ENCODE results near the gene AHNAK2.
"Not testable (repeated sequence)": the region's sequence is repeated elsewhere in the genome, so short reads cannot be mapped to it uniquely, and the experiment has no call there.

Gene AHNAK2

DNA sequence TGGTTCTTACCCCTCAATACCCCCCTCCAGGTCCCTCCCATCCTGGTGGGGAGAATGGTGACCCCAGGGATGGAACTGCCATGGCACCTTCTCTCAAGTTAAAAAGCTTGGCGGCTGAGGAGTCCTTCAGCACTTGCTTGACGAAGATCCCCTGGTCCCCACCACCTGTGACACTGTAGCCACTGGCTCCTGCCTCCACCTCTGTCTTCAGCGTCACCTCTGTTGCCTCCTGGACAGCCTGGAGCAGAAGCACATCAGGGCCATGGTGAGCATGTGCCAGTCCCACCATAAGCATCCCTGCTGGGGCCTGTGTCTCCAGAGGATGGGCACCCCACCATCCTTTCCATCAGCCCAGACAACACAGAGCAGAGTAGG is 22.8 kb downstream of the AHNAK2 start:
- H3K27ac ChIP-seq: no peak overlapping the region
- H3K36me3 ChIP-seq: peaks cover 0 to 42% (median 23%) of the 10 kb centered on the region in 3 donors
- H3K27me3 ChIP-seq: no peaks in the 10 kb centered on the region
- TF ChIP-seq CTCF (IDR thresholded peaks at IDR 0.05): no peak
- H3K4me1 ChIP-seq: no peaks in the 10 kb centered on the region
- intact Hi-C loops (cut with DNase I; ENCODE audit: low total_unique reads): no loop called here
- DNase-seq: peak in 1 of 2 donors; percentile 53
- H3K4me3 ChIP-seq: no peak overlapping the region
- H3K9me3 ChIP-seq: no peaks in the 10 kb centered on the region

DNA sequence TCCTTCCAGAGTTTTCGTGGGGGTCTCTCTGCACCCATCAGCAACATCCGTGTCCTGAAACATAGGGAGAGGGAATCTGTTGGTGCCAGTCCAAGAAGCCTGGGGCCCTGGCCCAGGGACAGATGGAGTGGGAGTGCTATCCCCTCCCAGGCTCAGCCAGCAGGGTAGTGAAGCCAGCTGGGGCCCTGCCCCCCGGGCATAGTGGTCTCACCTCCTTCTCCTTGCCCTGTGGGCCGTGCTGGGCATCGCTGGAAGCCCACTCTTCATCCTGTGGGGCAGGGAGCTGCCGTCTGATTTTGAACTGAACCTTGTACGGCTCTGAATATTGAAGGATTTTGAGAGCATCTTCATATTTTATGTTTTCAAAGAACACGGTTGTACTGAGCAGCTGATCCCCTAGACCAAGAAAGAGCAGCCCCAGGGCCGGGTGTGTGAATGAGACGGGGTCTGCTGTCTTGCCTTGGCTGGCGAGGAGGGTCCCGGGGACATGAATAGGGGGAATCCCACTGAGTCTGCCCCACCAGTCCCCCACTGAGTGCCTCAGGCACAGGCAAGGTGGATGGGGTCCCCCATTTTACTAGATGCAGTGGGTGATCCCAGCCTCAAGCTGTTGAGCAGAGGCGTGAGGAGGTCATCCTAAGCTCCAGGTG is 23.3 kb downstream of the AHNAK2 start:
- no peaks in the 10 kb centered on the region for H3K4me1 ChIP-seq
- intact Hi-C loops (cut with DNase I; ENCODE audit: low total_unique reads): no loop called here
- H3K27ac ChIP-seq: no peak overlapping the region
- no peaks in the 10 kb centered on the region for H3K9me3 ChIP-seq
- peaks cover 0 to 42% (median 23%) of the 10 kb centered on the region in 3 donors for H3K36me3 ChIP-seq
- no peak for TF ChIP-seq CTCF (IDR thresholded peaks at IDR 0.05)
- DNase-seq: peak in 1 of 2 donors; percentile 48
- H3K4me3 ChIP-seq: no peak overlapping the region
- H3K27me3 ChIP-seq: no peaks in the 10 kb centered on the region

- no peaks in the 10 kb centered on the region for H3K27me3 ChIP-seq
- intact Hi-C loops (cut with DNase I; ENCODE audit: low total_unique reads): no loop called here
- peaks cover 0 to 42% (median 23%) of the 10 kb centered on the region in 3 donors for H3K36me3 ChIP-seq
- no peaks in the 10 kb centered on the region for H3K4me1 ChIP-seq
- H3K9me3 ChIP-seq: no peaks in the 10 kb centered on the region
- H3K4me3 ChIP-seq: no peak overlapping the region
- DNase-seq: peak in 1 of 2 donors; percentile 61
- H3K27ac ChIP-seq: no peak overlapping the region
- TF ChIP-seq CTCF (IDR thresholded peaks at IDR 0.05): no peak
Observed at GRCh38 chr14:104953896-104954656, 24.1 kb downstream of the AHNAK2 start.

GRCh38 chr14:104953097-104953496 is 25.1 kb downstream of the AHNAK2 start:
- Histone ChIP-seq H3K27me3 (no peaks in the 10 kb centered on the region), H3K9me3 (no peaks in the 10 kb centered on the region), H3K4me3 (no peak overlapping the region), H3K4me1 (no peaks in the 10 kb centered on the region), H3K36me3 (peaks cover 0 to 48% (median 23%) of the 10 kb centered on the region in 3 donors), H3K27ac (no peak overlapping the region)
- peak in 1 of 2 donors; percentile 51 for DNase-seq
- TF ChIP-seq CTCF (IDR thresholded peaks at IDR 0.05): no peak
- intact Hi-C loops (cut with DNase I; ENCODE audit: low total_unique reads): no loop called here

- H3K27me3 ChIP-seq; H3K4me3 ChIP-seq; intact Hi-C loops (cut with DNase I; ENCODE audit: low total_unique reads); H3K9me3 ChIP-seq; H3K27ac ChIP-seq; H3K4me1 ChIP-seq: not testable (repeated sequence)
- DNase-seq: peak in 1 of 2 donors; percentile 62
- peaks cover 0 to 42% (median 23%) of the 10 kb centered on the region in 3 donors for H3K36me3 ChIP-seq
Observed at GRCh38 chr14:104951863-104952657, 26.1 kb downstream of the AHNAK2 start.

DNA sequence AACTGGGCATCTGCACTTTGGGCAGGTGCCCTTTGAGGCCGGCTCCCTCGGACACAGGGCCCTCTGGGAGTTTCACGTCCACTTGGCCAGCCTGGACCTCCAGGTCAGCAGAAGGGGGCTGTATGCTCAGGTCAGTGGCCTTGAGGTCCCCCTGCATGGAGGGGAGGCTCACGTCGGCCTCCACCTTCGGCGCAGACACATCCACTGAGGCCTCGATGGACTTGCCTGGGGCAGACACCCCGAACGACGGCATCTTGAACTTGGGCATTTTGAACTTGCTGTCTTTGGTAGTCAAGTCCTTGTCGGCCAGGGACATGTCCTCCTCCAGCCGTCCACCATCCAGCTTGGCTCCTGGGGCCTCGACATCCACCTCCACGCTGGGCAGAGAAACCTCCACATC is 27.5 kb downstream of the AHNAK2 start:
- H3K27me3 ChIP-seq; DNase-seq; H3K4me1 ChIP-seq; H3K4me3 ChIP-seq; H3K27ac ChIP-seq; H3K9me3 ChIP-seq; intact Hi-C loops (cut with DNase I; ENCODE audit: low total_unique reads): not testable (repeated sequence)
- peaks cover 0 to 36% (median 18%) of the 10 kb centered on the region in 3 donors for H3K36me3 ChIP-seq
